HS-27A (cell line): Measurements from ENCODE around the gene KIAA0825.

Experiments used
- DNase-seq: peaks from one replicate; pipeline ENCODE4 v3.0.0-alpha.2; 2012; ENCODE audit warnings: low read depth, missing footprints

Gene KIAA0825

GRCh38 chr5:94313188-94313587 lies 305.2 kb downstream of the KIAA0825 start:
- no peak for DNase-seq

DNA sequence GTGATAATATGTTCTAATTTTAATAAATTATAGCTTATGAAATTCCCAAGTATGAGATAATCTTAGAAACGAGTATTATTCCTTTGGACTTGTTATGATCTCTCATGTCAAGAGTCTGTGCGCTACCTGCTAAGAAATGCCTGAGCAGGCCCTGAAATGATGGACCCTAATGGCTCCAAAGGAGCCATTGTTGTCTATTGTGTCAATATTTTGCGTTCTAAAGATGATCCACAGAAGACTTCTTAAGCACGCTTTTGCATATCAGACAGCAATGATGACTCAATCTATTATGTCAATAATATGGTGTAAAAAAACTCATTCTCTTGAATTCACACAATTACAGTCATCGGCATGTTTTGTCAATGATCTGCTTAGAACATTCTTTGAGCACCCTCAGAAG lies 306.1 kb downstream of the KIAA0825 start:
- no peak for DNase-seq

- DNase-seq: no peak
These were observed 307.6 kb downstream of the KIAA0825 start for GRCh38 chr5:94310833-94311232.

DNA sequence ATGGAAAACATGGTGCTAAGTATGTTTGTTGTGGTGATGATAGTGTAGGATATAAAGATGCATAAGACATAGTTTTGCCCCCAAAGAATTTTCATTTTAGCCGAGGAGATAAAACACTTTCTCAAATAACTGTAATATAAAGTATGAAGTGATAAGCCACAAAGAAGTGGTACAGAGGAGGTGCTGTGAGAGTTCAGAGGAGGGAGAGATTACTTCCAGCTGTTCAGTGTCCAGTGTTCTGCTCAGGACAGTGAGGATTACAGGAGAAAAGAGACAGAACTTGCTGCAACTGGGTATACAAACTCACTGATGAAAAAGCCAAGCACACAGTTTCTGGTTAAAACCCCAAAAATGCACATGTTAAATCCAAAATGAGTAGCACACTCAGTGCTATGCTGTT lies 309.3 kb downstream of the KIAA0825 start:
- no peak for DNase-seq

DNA sequence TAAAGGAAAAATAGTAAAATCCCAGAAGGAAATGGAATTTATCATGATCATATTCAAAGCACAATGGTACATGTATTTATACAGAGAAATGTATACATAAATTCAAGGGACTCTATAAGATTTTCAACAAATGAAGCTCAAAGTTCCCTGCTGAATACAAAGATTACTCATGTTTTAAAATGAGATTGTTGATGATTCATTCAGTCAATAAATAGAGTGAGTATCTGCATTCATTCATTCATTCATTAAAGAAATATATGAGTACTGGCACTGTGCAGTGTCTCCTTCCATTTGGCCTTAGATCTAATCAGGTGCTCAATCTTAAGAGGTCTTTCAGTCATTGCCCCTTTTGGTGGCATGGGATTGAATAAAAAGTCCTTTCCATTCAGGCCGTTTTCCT lies 310.0 kb downstream of the KIAA0825 start:
- DNase-seq: no peak

GRCh38 chr5:94304146-94304545 lies 314.3 kb downstream of the KIAA0825 start:
- no peak for DNase-seq

DNA sequence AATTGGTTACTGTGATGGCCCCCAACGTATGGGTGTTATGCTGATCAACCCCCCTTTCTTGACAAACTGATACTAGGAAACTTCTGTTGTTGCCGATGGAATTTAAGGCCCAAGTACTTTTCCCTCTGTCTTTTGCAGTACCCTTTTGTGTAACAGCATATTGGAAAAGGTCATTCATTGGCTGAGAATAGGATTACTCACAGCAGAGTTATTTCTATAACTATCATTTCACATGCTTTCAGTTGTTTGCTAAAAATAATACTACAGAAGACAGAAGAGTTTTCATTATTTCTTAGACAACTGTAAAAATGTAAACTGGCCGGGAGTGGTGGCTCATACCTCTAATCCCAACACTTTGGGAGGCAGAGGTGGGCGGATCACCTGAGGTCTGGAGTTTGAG lies 329.5 kb downstream of the KIAA0825 start:
- no peak for DNase-seq

- no peak for DNase-seq
These were observed 332.4 kb downstream of the KIAA0825 start for GRCh38 chr5:94285984-94286383.

DNA sequence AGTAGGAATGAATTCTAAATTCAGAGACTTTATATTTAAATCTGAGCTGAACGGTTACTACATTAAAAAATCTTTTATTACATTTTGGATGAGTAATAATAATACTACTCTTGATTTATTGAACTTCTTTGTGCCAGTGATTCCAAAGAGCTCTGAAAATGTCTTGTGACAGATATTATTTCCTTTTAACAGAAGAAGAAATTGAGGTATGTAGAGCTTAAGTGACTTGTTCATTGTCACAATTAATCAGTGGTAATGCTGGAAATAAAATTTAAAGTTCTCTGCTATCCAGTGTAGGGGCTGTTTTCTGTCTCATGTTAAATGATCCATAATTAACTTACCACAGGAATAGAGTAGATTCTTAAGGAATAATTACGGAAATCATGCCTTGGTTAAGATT lies 335.3 kb downstream of the KIAA0825 start:
- DNase-seq: no peak

GRCh38 chr5:94281236-94281801 lies 337.1 kb downstream of the KIAA0825 start:
- no peak for DNase-seq

- no peak for DNase-seq
These were observed 341.7 kb downstream of the KIAA0825 start for GRCh38 chr5:94276751-94277150.

DNA sequence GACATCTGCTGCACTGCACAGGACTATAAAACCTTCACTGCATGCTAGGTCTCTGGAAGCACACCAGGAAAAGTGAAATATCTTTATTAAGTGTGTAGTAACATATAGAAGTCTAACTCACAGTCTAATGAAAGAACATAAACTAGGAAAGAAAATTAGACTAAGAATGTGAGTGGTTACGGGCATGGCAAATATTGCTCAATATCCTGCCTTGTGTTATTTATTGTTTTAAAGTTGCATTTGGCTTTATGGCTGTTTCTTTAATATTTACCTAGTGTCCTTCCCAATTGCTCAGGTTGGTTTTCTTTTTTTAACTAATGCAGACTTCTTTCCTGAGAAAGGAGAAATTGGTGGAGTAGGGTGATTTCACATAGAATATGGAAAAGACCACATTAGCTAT lies 342.4 kb downstream of the KIAA0825 start:
- no peak for DNase-seq

DNA sequence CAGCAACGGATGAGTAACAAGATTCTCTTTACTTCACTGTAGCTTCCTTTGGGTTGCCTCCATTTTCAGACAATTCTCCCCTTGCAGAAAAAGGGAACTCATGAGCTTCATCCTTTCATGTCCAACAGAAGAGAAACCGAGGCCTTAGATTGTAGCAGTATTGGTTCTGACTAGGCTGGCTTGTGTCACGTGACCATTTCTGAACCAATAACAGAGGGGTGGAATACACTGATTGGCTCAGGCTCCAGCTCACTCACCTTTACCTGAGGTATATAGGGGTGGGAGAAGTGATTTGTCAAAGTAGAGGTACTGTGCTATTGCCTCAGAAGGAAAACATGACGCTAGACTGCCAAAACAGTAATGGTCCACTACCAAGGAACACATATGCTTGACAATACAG lies 343.7 kb downstream of the KIAA0825 start:
- DNase-seq: no peak

DNA sequence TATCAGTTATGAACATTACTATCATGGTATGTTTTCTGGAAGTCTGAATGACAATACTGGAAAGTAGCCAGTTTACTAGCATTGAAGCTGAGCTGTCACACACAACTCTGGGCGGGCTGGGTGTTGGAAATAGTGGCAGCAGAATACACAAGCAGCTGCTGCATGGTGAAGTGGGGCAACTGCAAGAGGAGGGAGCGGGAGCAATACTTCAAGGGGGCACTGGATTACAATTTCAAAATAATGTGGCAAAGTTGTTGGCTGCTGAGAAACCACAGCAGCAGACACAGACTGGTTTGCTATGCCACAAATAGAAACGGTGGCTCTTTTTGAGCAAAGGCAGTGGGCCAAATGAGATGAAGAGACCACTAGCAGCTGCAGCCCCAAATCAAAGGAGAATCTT lies 350.2 kb downstream of the KIAA0825 start:
- DNase-seq: no peak

- DNase-seq: no peak
These were observed 351.0 kb downstream of the KIAA0825 start for GRCh38 chr5:94267350-94267899.

DNA sequence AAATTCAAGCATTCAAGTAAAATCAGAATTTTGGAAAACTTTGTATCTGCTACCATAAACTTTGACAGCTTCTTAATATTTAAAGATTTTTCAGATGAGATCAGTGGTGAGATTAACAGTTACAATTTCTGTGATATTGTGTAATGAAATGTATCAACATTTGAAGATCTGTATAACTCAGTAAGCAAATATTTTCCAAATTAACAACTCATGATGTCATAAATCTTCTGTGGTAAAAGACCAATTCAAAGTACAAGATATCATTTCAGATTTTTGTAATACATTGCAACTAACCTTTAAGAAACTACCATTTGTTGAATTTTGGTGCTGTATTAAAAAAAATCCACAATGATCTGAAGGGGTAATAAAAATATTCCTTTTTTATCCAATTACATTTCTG lies 352.2 kb downstream of the KIAA0825 start:
- no peak for DNase-seq

GRCh38 chr5:94263068-94263467 lies 355.3 kb downstream of the KIAA0825 start:
- no peak for DNase-seq

DNA sequence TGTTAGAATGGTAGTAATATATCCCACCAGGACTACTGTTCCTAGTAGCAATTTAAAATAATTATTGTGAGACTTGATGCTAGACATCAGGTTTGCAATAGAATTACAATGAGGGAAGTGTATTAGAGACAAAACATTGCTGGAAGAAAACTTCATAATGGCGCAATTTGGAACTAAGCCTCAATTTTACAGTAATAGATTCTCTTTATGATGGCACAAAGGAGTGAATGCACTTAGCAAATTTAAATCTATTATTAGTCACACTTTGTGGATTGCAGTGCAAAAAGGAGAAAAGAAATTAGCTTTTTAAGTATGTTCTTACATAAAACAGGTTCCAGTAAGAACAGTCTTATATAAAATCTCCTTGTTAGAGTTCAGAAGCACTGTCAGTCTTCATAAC lies 358.3 kb downstream of the KIAA0825 start:
- DNase-seq: no peak

- no peak for DNase-seq
These were observed 364.2 kb downstream of the KIAA0825 start for GRCh38 chr5:94254214-94254613.

GRCh38 chr5:94250985-94251384 lies 367.4 kb downstream of the KIAA0825 start:
- no peak for DNase-seq

DNA sequence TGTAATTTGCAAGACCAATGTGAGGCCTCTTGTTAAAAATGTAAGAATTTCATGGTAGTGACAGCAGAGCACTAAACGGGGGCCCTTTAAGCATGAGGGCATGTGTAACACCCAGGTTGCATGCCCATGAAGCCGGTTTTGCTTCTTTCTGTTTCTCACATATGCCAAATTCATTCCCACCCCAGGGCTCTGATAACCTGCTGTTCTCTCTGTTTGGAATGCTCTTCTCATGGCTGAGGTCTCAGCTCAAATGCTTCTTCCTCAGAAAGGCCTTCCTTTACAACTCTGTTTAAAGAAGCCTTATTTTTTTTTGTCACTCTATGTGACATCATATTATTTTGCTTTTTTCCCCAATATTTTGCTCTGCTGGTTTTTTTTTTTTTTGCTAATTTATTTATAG lies 369.0 kb downstream of the KIAA0825 start:
- DNase-seq: no peak

GRCh38 chr5:94248175-94248875 lies 370.1 kb downstream of the KIAA0825 start:
- DNase-seq: no peak

- DNase-seq: no peak
These were observed 372.8 kb downstream of the KIAA0825 start for GRCh38 chr5:94245608-94246007.

- no peak for DNase-seq
These were observed 373.5 kb downstream of the KIAA0825 start for GRCh38 chr5:94244921-94245320.
